C1 segment of cervical spinal cord (tissue), 14 donors: ENCODE data around the gene TMEM167A.

ENCODE experiments used
- DNase-seq, 14 donors: peaks; one replicate each; lab custom pipeline; 2025; lab: John Stamatoyannopoulos, UW

Gene TMEM167A

GRCh38 chr5:83035373-83036100 lies 41.7 kb downstream of the TMEM167A start:
- DNase-seq: peak in 13 of 14 donors; percentile 18 to 90 (median 80)

- no peak for DNase-seq
Observed at GRCh38 chr5:83034528-83035207, 42.5 kb downstream of the TMEM167A start.

- DNase-seq: peak in 1 of 14 donors; percentile 1
Observed at GRCh38 chr5:83034036-83034435, 43.2 kb downstream of the TMEM167A start.

- DNase-seq: no peak
Observed at GRCh38 chr5:83031381-83031780, 45.8 kb downstream of the TMEM167A start.

GRCh38 chr5:83029912-83030311 lies 47.3 kb downstream of the TMEM167A start:
- DNase-seq: no peak

GRCh38 chr5:83026930-83027687 lies 50.1 kb downstream of the TMEM167A start:
- no peak for DNase-seq

GRCh38 chr5:83026516-83026915 lies 50.7 kb downstream of the TMEM167A start:
- DNase-seq: no peak

GRCh38 chr5:83025690-83026478 lies 51.3 kb downstream of the TMEM167A start:
- no peak for DNase-seq

GRCh38 chr5:83022334-83022733 lies 54.9 kb downstream of the TMEM167A start:
- no peak for DNase-seq

GRCh38 chr5:83015676-83016075 lies 61.5 kb downstream of the TMEM167A start:
- DNase-seq: no peak

- DNase-seq: no peak
Observed at GRCh38 chr5:83011985-83012384, 65.2 kb downstream of the TMEM167A start.

- no peak for DNase-seq
Observed at GRCh38 chr5:83009408-83009807, 67.8 kb downstream of the TMEM167A start.

GRCh38 chr5:83007755-83008154 lies 69.4 kb downstream of the TMEM167A start:
- DNase-seq: no peak

- DNase-seq: no peak
Observed at GRCh38 chr5:83006683-83007283, 70.4 kb downstream of the TMEM167A start.

- DNase-seq: no peak
Observed at GRCh38 chr5:83003791-83004190, 73.4 kb downstream of the TMEM167A start.
